Hematopoietic multipotent progenitor cell treated with erythropoietin and hydrocortisone succinate and interleukin-3 and kit ligand, for 17 days (in vitro differentiated cells): ENCODE data around the gene FCRL6.

Source experiments
- DNase-seq: peaks from one replicate; pipeline ENCODE4 v3.0.0-alpha.2; 2015; ENCODE audit warnings: low spot score

FCRL6 gene

GRCh38 chr1:159799446-159799985, 2.6 kb upstream of the FCRL6 start:
- no peak for DNase-seq

- no peak for DNase-seq
Observed at GRCh38 chr1:159800177-159800930, 1.8 kb upstream of the FCRL6 start.

DNA sequence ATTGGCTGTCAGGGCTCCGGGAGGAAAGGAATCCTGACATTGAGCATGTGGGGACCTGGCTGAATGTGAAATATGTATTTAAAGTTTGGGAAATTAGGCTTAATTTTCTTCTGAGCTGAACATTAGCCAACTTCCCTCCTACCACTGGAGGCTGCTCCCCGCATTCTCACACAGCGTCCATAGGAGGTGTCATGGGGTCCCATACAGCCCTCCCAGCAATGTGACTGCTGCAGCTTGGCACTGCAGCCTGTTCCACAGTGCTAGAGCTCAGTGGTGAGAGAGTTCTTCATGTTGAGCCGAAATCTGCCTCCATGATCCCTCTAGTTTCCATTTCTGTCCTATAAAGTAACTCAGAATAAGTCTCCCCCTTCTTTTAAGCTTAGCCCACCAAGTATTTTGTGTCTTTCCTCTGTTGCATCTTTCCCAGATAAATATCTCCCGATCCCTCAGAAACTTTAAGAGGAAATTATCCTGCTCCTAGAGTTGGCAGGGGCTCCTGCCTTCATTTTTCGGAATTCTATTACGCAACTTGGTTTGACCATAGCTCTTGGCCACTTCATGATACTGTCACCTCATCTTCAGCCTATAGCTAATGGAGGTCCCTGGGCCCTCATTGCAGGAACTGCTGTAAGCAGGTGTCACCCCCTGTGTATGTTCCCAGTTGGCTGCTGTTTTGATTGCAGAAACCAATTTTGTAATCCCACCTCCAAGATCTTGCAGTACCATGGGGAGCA, 2.0 kb downstream of the FCRL6 start:
- no peak for DNase-seq

GRCh38 chr1:159804924-159805323, 2.8 kb downstream of the FCRL6 start:
- DNase-seq = no peak

- no peak for DNase-seq
Observed at GRCh38 chr1:159815926-159816325, 13.8 kb downstream of the FCRL6 start.

GRCh38 chr1:159817276-159818041, 15.3 kb downstream of the FCRL6 start:
- DNase-seq = no peak

DNA sequence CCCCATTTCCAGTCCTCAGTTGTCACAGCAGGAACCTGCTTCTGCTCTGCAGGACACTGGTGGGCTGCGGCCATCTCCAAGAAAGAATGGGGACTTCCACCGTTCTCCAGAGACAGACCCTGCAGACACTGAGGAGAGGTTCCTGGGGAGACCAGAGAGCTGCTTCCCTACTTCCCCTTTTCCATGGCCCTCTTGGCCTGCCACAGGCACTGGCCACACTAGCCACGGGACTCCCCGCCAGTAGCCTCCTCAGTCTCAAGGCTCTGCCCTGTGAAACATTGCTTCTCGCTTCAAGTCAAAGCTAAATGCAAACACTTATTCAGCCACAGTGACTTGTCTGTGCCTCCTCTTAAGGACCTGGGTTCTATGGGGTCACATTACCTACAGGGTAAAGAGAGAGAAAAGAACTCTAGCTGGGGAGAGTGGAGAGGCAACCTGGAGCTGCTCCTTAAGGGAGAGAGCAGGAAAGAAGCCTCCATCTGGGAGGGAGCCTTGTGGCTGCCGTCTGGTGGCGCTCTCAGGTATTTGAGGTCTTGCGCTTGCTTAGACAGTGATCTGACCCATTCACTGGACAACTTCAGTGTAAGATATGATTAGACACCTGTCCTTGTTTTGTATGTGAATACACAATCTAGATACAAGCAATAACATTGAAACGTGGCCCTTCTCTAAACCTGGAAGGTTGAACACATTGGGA, 19.2 kb downstream of the FCRL6 start:
- DNase-seq = no peak

- no peak for DNase-seq
Observed at GRCh38 chr1:159823406-159823805, 21.2 kb downstream of the FCRL6 start.

GRCh38 chr1:159825564-159825963, 23.4 kb downstream of the FCRL6 start:
- no peak for DNase-seq

GRCh38 chr1:159826441-159827101, 24.4 kb downstream of the FCRL6 start, which contains the start of gene SLAMF8:
SLAMF8 (plus strand) TSS chr1:159826873; CDS start chr1:159826899, 26 bp downstream.
- no peak for DNase-seq

GRCh38 chr1:159827102-159827490, 24.9 kb downstream of the FCRL6 start:
- no peak for DNase-seq

DNA sequence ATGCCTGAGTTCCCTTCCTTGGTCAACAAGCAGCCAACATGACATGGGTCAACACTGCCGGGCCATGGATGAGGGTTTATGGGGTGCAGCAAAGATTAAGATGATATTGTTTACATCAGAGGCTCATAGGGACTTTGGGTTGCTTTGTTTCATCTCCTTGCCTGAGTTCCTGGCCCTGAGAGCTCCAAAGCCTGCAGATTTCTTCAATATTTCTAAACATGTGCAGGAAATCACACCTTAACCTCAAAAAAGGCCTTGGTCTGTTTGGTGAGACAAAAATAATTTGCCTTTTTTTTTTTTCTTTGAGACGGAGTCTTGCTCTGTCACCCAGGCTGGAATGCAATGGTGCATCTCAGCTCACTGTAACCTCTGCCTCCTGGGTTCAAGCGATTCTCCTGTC, 25.4 kb downstream of the FCRL6 start:
- DNase-seq = no peak

DNA sequence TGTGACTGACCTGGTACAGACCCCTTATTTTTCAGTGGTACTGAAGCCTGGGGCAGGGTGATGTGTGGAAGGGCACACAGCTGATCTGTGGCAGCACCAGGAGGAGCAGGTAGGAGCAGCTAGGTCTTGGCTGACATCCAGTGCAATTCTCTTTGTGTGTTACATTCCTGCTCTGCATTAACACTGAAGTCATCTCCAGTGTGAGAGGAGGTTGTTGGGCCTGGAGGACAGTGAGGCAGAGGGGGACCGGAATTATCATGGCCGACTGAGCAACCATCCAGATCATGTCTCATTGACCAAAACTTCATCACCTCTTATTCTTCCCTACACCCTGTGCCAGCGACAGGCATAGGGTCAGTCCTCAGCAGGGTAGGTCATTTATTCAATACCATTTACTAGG, 26.0 kb downstream of the FCRL6 start:
- no peak for DNase-seq

DNA sequence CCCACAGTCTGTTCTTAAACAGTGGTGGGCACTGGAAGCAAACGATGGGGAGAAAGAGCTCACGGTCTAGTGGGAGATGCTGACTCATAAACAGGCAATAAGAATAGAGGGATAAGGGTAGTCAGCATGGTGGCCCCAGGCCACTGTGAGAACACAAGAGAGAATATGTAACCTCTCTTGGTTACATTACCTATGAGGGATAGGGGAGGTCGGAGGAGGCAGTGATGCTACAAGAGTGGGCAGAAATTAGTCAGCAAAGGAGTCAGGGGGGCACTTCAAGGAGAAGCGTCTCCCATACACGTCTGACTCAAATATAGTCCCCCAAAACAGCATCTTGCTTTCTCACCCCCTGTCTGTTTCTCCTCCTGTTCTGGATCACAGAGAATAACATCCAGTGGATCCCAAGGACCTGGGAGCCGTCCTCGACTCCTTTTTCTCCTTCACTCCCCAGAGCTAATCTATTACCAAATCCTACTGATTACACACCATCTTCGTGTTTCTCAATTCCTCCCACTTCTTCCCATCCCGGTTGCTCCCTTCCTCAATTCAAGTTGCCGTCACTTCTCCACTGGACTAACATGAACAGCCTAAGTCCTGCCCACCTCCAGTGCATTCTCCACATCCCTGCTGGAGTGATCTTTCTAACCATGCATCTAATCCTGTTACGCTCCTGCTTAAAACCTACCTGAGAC, 26.6 kb downstream of the FCRL6 start:
- DNase-seq = no peak

DNA sequence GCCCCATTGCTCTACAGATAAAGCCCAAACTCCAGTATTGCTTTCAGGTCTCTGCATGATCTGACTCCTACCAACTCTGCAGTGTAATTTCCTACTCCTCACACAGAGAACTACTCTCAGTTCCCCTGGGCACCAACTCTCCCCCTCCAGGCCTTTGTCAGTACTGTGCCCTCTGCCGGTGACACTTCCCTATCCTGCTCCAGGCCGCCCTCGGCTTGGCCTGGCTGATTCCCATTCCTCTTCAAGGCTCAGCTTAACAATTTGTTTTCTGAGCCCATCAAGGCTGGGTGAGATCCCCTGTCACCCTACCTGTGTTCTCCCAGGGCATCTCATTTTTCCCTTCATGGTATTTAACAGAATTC, 27.1 kb downstream of the FCRL6 start:
- DNase-seq = no peak

GRCh38 chr1:159829822-159830465, 27.8 kb downstream of the FCRL6 start:
- DNase-seq = no peak

DNA sequence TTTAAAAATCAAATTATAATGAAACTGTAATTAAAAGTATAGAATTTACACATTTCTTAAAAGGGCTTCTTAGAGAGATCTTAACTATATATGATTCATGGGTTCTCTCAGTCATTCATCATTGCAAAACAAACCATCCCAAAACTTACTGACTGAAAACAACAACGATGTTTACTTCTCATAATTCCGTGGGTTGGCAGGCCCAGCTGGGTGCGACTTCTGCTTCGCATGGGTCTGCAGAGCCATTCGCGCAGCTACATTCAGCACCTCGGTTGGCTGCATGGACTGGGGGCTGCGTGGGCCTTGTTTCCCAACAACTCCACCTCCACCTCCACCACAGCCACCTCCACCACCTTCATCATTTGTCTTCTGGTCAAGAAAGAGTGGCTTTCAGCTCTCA, 28.6 kb downstream of the FCRL6 start:
- no peak for DNase-seq

DNA sequence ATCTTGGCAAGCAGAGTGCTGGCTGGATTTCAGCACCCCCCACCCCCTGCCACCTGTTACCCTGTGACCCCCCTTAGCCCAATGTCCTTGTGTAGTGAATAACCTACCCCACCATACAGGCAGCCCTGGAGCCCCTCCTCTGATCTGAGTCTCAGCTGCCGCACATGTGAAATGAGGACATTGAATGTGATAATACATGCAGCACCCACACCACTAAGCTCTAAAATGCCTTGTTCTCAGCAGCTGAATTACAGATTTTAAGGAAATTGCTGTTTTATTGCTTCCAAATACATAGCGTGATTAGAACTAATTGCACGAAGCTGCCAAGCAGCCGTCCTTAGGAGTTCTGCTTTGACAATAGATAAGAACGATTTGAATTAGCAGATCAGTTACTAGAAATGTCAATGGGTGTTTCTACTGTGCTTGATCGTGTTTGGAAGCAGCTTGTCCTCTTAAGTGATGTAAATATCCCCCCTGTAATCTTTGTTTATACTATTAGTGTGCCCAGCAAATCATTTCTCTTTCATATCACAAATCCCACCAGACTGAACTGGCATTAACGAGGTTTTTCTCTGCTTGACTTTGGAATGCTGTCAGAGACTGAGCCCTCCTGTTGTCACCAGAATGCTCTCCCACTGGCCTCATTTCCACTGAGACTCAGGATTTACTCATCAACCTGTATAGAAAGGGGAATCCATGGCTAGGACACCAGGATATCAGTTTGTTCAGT, 29.4 kb downstream of the FCRL6 start:
- no peak for DNase-seq

DNA sequence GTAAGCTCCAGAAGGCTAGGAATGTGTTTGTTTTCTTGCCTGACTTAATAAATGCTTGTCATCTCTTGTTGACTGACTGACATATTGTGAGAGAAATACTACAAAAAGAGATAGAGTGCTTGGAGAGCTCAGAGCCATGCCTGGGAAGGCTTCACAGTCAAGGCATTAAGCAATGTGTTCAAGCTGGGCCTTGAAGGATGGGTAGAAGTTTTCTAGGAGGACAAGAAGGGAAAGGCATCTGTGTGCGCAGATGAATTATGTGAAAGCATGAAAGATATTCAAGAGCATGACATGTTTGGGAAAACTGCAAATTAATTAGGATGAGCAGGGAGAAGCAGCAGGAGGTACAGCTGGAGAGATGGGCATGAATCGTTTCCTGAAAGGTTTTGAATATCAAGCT, 30.1 kb downstream of the FCRL6 start:
- no peak for DNase-seq

GRCh38 chr1:159835356-159835755, 33.2 kb downstream of the FCRL6 start:
- no peak for DNase-seq
